Vagina (tissue), 2 donors: ENCODE results near the gene ABCA8. TPM values are rescaled to one million over a fixed set of nuclear protein-coding genes. Genes with fewer than 3 reads are reported as not detected.

Source experiments
- DNase-seq, 2 donors: peaks; one replicate each; pipeline ENCODE4 v3.0.0-alpha.2; 2017; ENCODE audit errors: extremely low spot score in 2 of 2
- H3K27ac ChIP-seq: fragments of 200-600 bp; sonication (generic); one replicate; pipeline ENCODE4 v1.5.1; 2019
- H3K27me3 ChIP-seq: fragments of 200-600 bp; sonication (generic); one replicate; pipeline ENCODE4 v1.5.1; 2019
- H3K36me3 ChIP-seq, 2 donors: fragments of 200-600 bp; sonication (generic); one replicate each; pipeline ENCODE4 v1.5.1; 2017 to 2019
- H3K4me1 ChIP-seq: fragments of 200-600 bp; sonication (generic); one replicate; pipeline ENCODE4 v1.5.1; 2019
- H3K4me3 ChIP-seq, 2 donors: fragments of 200-600 bp; sonication (generic); 1 replicate in 1 of 2; 2 replicates in 1 of 2; pipeline ENCODE4 v1.5.1; 2016 to 2019
- H3K9me3 ChIP-seq: fragments of 200-600 bp; sonication (generic); one replicate; pipeline ENCODE4 v1.5.1; 2019
- POLR2A ChIP-seq, 2 donors: fragments of 450-650 bp; IDR thresholded peaks; one replicate each; pipeline ENCODE4 v1.6.1; 2017; ENCODE audit warnings: antibody characterized with exemption in 2 of 2, mild to moderate bottlenecking in 2 of 2, moderate library complexity in 2 of 2
- POLR2AphosphoS5 ChIP-seq, 2 donors: sonication (generic); formaldehyde crosslinking; IDR thresholded peaks; one replicate each; pipeline ENCODE4 v1.9.0; 2017; ENCODE audit warnings: antibody characterized with exemption in 2 of 2, mild to moderate bottlenecking in 2 of 2, low read depth in 1 of 2; ENCODE audit not compliant: insufficient read depth in 1 of 2
- intact Hi-C: fragments of 100-400 bp; cut with DNase I; formaldehyde crosslinking; loops from one replicate; pipeline ENCODE4 v1.15.1; 2023
- total RNA-seq: library from RNA; depleted of rRNA; stranded (reverse); fragments of >200 nt; gene quantifications from one replicate; pipeline ENCODE4 v1.2.3, GENCODE V29; 2016
- TF ChIP-seq, protein P1 (sequence below), 3 experiments: fragments of 450-650 bp in 2 of 3; fragments of 200-600 bp in 1 of 3; sonication (generic) in 1 of 3; IDR thresholded peaks; one replicate each; pipeline ENCODE4 v1.5.1; 2017 to 2019; ENCODE audit warnings: antibody characterized with exemption in 3 of 3, mild to moderate bottlenecking in 2 of 3, moderate library complexity in 2 of 3

ABCA8 gene
- total RNA-seq, 1 donor from 2014 or later, result 75.9 TPM

GRCh38 chr17:68850749-68851510, 104.3 kb downstream of the ABCA8 start:
- DNase-seq, result no peak
- Histone ChIP-seq H3K36me3 (no peaks in the 10 kb centered on the region), H3K9me3 (no peaks in the 10 kb centered on the region), H3K4me3 (no peak overlapping the region), H3K27me3 (no peaks in the 10 kb centered on the region), H3K4me1 (peaks cover 31% of the 10 kb centered on the region), H3K27ac (peak overlapping the region; percentile 5)
- intact Hi-C loops, result no loop called here
- no peak for TF ChIP-seq POLR2AphosphoS5 (IDR thresholded peaks at IDR 0.05; ENCODE audit: insufficient read depth in 1 of 2, low read depth in 1 of 2)
- TF ChIP-seq, protein P1, sequence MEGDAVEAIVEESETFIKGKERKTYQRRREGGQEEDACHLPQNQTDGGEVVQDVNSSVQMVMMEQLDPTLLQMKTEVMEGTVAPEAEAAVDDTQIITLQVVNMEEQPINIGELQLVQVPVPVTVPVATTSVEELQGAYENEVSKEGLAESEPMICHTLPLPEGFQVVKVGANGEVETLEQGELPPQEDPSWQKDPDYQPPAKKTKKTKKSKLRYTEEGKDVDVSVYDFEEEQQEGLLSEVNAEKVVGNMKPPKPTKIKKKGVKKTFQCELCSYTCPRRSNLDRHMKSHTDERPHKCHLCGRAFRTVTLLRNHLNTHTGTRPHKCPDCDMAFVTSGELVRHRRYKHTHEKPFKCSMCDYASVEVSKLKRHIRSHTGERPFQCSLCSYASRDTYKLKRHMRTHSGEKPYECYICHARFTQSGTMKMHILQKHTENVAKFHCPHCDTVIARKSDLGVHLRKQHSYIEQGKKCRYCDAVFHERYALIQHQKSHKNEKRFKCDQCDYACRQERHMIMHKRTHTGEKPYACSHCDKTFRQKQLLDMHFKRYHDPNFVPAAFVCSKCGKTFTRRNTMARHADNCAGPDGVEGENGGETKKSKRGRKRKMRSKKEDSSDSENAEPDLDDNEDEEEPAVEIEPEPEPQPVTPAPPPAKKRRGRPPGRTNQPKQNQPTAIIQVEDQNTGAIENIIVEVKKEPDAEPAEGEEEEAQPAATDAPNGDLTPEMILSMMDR (IDR thresholded peaks at IDR 0.05), result no peak
- TF ChIP-seq POLR2A (IDR thresholded peaks at IDR 0.05), result no peak

DNA sequence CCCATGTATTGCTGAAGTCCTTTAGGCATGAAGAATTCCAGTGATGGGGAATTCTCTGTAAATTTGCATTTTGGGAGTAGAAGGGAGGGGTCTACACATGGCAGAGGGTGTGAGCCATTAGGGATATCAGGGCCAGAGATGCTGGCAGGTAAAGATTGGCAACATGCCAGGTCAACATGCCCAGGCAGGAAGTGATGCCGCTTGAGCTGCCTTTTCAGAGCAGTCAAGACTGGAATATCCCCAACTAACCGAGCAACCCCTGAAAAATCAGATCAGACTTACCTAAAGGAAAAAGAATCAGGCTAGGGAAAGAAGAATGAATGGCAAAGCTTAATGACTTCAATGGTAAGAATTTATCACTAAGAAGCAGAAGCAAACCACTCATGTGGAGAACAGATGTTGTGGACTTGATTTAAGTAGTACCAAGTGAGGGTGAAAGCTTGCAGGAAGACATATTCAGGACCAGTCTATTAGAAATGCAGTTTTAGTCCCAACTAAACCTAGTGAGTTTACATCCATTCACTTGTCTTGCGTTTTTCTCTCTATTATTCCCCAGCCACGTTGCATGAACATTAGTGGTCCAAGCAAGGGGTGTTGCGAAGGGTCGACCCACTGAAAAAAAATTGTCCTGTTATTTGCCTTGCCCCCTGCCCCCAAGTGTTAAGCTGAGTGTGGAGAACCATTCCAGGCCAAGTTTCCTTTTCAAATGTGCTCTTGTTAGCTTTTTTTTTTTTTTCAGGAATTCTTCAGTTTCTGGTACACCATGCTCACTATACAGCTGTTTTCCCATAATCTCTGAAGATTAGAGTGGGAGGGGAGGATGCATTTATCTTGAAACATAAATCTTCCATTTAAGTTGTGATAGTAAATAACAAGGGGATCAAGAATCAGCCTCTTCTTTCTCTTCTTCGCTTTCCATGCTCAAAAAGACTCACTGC, 105.2 kb downstream of the ABCA8 start:
- no peak for DNase-seq
- Histone ChIP-seq H3K27me3 (no peaks in the 10 kb centered on the region), H3K9me3 (no peaks in the 10 kb centered on the region), H3K4me1 (peaks cover 31% of the 10 kb centered on the region), H3K4me3 (no peak overlapping the region), H3K36me3 (no peaks in the 10 kb centered on the region), H3K27ac (peak overlapping the region; percentile 5)
- no peak for TF ChIP-seq POLR2AphosphoS5 (IDR thresholded peaks at IDR 0.05; ENCODE audit: insufficient read depth in 1 of 2, low read depth in 1 of 2)
- no peak for TF ChIP-seq POLR2A (IDR thresholded peaks at IDR 0.05)
- TF ChIP-seq, protein P1 (IDR thresholded peaks at IDR 0.05), result no peak
- intact Hi-C loops, result no loop called here

DNA sequence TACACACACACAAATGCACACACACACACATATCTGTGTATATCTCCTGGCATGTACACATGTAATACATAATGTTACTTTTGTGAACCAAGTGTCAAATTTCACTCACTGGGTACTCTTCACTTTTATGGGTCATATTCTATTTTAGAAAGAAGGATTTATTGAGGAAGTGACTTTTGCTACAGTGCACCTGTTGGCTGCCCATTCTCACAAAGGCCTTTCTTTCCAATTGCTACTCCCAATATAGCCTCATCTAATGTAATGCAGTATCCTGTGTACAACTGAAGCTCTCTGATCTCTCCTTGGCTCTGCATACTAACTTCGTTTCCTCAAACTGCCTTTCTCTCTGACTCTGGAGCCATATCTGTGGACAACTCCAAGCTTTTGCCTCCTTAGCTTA, 107.5 kb downstream of the ABCA8 start:
- H3K9me3 ChIP-seq, result no peaks in the 10 kb centered on the region
- peaks cover 36% of the 10 kb centered on the region for H3K4me1 ChIP-seq
- no peak for DNase-seq
- no peak overlapping the region for H3K4me3 ChIP-seq
- H3K36me3 ChIP-seq, result no peaks in the 10 kb centered on the region
- no peak overlapping the region for H3K27ac ChIP-seq
- intact Hi-C loops, result no loop called here
- no peaks in the 10 kb centered on the region for H3K27me3 ChIP-seq
- no peak for TF ChIP-seq POLR2AphosphoS5 (IDR thresholded peaks at IDR 0.05; ENCODE audit: insufficient read depth in 1 of 2, low read depth in 1 of 2)
- no peak for TF ChIP-seq POLR2A (IDR thresholded peaks at IDR 0.05)
- TF ChIP-seq, protein P1 (IDR thresholded peaks at IDR 0.05), result no peak

- Histone ChIP-seq H3K27ac (no peak overlapping the region), H3K9me3 (no peaks in the 10 kb centered on the region), H3K27me3 (no peaks in the 10 kb centered on the region), H3K4me3 (no peak overlapping the region), H3K36me3 (no peaks in the 10 kb centered on the region), H3K4me1 (peaks cover 5% of the 10 kb centered on the region)
- intact Hi-C loops, result no loop called here
- no peak for TF ChIP-seq POLR2A (IDR thresholded peaks at IDR 0.05)
- TF ChIP-seq, protein P1 (IDR thresholded peaks at IDR 0.05), result no peak
- no peak for TF ChIP-seq POLR2AphosphoS5 (IDR thresholded peaks at IDR 0.05; ENCODE audit: insufficient read depth in 1 of 2, low read depth in 1 of 2)
- DNase-seq, result no peak
These were observed 111.7 kb downstream of the ABCA8 start for GRCh38 chr17:68843522-68843921.
